OCI-LY3 (cell line): ENCODE data around the gene NDRG3.

ENCODE experiments used
- H2AFZ ChIP-seq: fragments of 200-600, 300-600 bp; shearing (Covaris generic); 2 replicates; pipeline ENCODE4 v1.6.0; 2014; ENCODE audit warnings: antibody characterized with exemption, low read depth, low read length
- H3K27ac ChIP-seq: fragments of 200-600, 300-600 bp; sonication (generic); 2 replicates; pipeline ENCODE4 v1.5.1; 2014; ENCODE audit warnings: mild to moderate bottlenecking, low read length, moderate library complexity, mixed read lengths
- H3K27me3 ChIP-seq: fragments of 200-600, 300-600 bp; sonication (generic); 2 replicates; pipeline ENCODE4 v1.6.1; 2014; ENCODE audit warnings: low read depth, low read length, mixed read lengths
- H3K36me3 ChIP-seq: fragments of 200-600, 300-600 bp; sonication (generic); replicated peaks from 2 replicates; pipeline ENCODE3; 2014; ENCODE audit warnings: low read depth, low read length, mixed read lengths
- H3K4me1 ChIP-seq: fragments of 300-600, 200-600 bp; sonication (generic); 2 replicates; pipeline ENCODE4 v1.6.1; 2014; ENCODE audit warnings: low read length, mixed read lengths
- H3K4me2 ChIP-seq: fragments of 200-600, 300-600 bp; sonication (generic); 2 replicates; pipeline ENCODE4 v1.6.1; 2014; ENCODE audit warnings: low read length, mixed read lengths
- H3K4me3 ChIP-seq: fragments of 300-600, 200-600 bp; sonication (generic); 2 replicates; pipeline ENCODE4 v1.5.1; 2014; ENCODE audit warnings: antibody characterized with exemption, mild to moderate bottlenecking, low read length, moderate library complexity
- H3K79me2 ChIP-seq: fragments of 300-600, 200-600 bp; shearing (Covaris generic); 2 replicates; pipeline ENCODE4 v1.6.1; 2014; ENCODE audit warnings: mild to moderate bottlenecking, low read length, mixed read lengths
- H3K9ac ChIP-seq: fragments of 300-600, 200-600 bp; shearing (Covaris generic); 2 replicates; pipeline ENCODE4 v1.6.0; 2014; ENCODE audit warnings: mild to moderate bottlenecking, low read length, moderate library complexity
- H3K9me3 ChIP-seq: fragments of 200-600, 300-600 bp; shearing (Covaris generic); 2 replicates; pipeline ENCODE4 v1.6.1; 2014; ENCODE audit warnings: low read length, mixed read lengths; ENCODE audit not compliant: insufficient read depth
- H4K20me1 ChIP-seq: fragments of 200-600, 300-600 bp; sonication (generic); 2 replicates; pipeline ENCODE4 v1.6.1; 2016; ENCODE audit warnings: low read length, mixed read lengths; ENCODE audit not compliant: insufficient read depth
- EZH2phosphoT487 ChIP-seq: fragments of 200-600 bp; shearing (Covaris generic); IDR thresholded peaks from 2 replicates; pipeline ENCODE4 v1.6.1; 2018; ENCODE audit warnings: antibody characterized with exemption, mixed run types, low read depth
- TF ChIP-seq, protein P1 (sequence below): fragments of 200-600, 300-600 bp; sonication (generic); IDR thresholded peaks from 2 replicates; pipeline ENCODE4 v1.5.1; 2014; ENCODE audit warnings: antibody characterized with exemption, low read length, low read depth

NDRG3 gene

DNA sequence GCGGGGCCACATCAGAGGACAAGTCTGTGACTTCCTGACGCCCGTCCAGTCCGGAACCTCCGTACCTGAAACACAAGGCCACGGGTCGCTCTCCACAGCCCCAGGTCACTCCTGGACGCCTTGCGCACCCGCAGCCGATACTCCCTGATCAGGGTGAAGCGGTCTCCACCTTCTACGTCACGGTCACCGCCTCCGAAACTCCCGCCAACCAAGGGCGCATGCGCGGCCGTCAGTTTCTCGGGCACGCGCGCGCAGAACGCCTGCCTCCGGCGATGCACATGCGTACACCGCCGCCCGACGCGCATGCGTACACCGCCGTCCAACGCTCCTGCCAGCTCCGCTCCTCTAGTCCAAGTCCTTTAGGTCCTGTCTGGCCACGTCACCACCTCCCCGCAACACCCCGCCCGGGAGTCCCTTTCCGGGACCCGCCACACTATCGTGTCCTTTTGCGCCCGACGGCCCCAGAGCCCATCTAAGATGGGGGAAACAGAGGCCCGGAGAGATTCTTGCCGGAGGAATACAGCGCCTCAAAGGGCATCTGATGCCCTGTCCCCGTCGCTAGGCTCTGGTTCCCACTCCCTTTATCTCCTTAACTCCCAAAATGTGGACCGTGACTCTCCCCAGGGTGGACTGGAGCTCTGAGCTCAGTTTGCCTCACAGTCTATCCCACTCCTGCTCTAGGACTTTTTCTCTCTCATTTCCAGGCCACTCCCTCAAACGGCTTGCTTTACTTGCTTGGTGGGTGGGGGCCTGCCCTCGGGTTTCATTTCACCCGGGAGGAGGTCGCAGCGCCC is 27.9 kb upstream of the NDRG3 start, which contains the start of gene DSN1:
Gene DSN1, minus strand, starts transcription at position 167 of the 794 bp plus-strand sequence. CDS start 2,305 bp downstream, outside the sequence.
- peak within 1 kb of the TSS; percentile 98 for H3K9ac ChIP-seq
- H3K4me1 ChIP-seq = peaks cover 22% of the 10 kb centered on the region
- peak within 1 kb of the TSS; percentile 82 for H2AFZ ChIP-seq
- H3K4me3 ChIP-seq = peak within 1 kb of the TSS; percentile 82
- no peaks in the 10 kb centered on the region for H4K20me1 ChIP-seq
- peaks cover 7% of the 10 kb centered on the region for H3K36me3 ChIP-seq
- H3K79me2 ChIP-seq = peaks cover 10% of the 10 kb centered on the region
- H3K27ac ChIP-seq = peak within 1 kb of the TSS; percentile 68
- no peaks in the 10 kb centered on the region for H3K27me3 ChIP-seq
- H3K4me2 ChIP-seq = peak within 1 kb of the TSS; percentile 86
- TF ChIP-seq, protein P1, sequence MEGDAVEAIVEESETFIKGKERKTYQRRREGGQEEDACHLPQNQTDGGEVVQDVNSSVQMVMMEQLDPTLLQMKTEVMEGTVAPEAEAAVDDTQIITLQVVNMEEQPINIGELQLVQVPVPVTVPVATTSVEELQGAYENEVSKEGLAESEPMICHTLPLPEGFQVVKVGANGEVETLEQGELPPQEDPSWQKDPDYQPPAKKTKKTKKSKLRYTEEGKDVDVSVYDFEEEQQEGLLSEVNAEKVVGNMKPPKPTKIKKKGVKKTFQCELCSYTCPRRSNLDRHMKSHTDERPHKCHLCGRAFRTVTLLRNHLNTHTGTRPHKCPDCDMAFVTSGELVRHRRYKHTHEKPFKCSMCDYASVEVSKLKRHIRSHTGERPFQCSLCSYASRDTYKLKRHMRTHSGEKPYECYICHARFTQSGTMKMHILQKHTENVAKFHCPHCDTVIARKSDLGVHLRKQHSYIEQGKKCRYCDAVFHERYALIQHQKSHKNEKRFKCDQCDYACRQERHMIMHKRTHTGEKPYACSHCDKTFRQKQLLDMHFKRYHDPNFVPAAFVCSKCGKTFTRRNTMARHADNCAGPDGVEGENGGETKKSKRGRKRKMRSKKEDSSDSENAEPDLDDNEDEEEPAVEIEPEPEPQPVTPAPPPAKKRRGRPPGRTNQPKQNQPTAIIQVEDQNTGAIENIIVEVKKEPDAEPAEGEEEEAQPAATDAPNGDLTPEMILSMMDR = no peak
- TF ChIP-seq EZH2phosphoT487 = no peak
- no peaks in the 10 kb centered on the region for H3K9me3 ChIP-seq

DNA sequence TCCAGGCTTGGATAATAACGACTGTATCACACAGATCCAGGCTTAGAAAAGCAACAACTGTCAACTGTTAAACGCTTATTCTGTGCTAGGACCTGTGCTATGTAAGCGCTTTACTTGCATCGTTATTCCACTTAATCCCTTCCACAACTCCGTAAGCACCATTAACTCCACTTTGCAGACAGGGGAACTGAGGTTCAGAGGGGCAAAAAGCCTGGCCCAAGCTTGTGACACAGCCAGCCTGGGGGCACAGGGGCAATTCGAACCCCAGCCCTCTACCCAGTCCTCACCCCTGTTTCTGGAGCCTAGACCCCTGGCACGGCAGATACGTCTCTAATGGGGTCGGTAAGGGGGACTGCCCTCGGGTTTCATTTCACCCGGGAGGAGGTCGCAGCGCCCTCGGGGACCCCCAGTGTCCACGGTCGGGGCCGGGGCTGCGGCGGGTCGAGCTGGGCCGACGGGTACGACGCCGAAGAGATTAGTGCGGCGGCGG is 27.3 kb upstream of the NDRG3 start:
- Histone ChIP-seq H3K4me2 (peak overlapping the region; percentile 82), H3K4me1 (peaks cover 22% of the 10 kb centered on the region), H4K20me1 (no peaks in the 10 kb centered on the region), H3K9ac (peak overlapping the region; percentile 98), H3K36me3 (peaks cover 7% of the 10 kb centered on the region), H3K79me2 (peaks cover 10% of the 10 kb centered on the region), H3K27ac (peak overlapping the region; percentile 29), H2AFZ (peak overlapping the region; percentile 47), H3K27me3 (no peaks in the 10 kb centered on the region), H3K4me3 (peak overlapping the region; percentile 82), H3K9me3 (no peaks in the 10 kb centered on the region)
- TF ChIP-seq, protein P1 = no peak
- TF ChIP-seq EZH2phosphoT487 = no peak

DNA sequence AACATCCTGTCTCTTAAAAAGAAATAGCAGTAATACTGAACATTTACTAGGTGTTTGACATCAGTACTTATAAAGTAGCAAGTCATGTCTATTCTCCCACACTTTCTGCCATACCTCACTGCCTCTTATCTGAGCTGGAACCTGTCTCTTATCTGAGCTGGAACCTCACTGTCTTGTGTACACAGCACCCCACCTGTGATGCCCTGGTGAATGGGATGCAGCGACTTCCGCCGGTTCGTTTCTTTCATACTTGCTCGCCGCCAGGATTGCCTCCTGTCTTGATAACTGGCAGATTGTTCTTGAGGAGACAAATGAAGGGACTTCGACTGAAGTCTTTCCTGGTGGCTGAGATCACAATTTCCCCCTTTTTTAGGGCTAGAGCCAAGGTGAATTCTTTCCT is 24.8 kb upstream of the NDRG3 start:
- H3K9ac ChIP-seq = no peak overlapping the region
- H3K27ac ChIP-seq = no peak overlapping the region
- no peaks in the 10 kb centered on the region for H4K20me1 ChIP-seq
- no peaks in the 10 kb centered on the region for H3K27me3 ChIP-seq
- TF ChIP-seq, protein P1 = no peak
- TF ChIP-seq EZH2phosphoT487 = no peak
- H3K4me2 ChIP-seq = no peak overlapping the region
- H3K4me3 ChIP-seq = no peak overlapping the region
- peaks cover 10% of the 10 kb centered on the region for H3K79me2 ChIP-seq
- no peaks in the 10 kb centered on the region for H3K9me3 ChIP-seq
- H2AFZ ChIP-seq = no peak overlapping the region
- peaks cover 7% of the 10 kb centered on the region for H3K36me3 ChIP-seq
- H3K4me1 ChIP-seq = peaks cover 22% of the 10 kb centered on the region

DNA sequence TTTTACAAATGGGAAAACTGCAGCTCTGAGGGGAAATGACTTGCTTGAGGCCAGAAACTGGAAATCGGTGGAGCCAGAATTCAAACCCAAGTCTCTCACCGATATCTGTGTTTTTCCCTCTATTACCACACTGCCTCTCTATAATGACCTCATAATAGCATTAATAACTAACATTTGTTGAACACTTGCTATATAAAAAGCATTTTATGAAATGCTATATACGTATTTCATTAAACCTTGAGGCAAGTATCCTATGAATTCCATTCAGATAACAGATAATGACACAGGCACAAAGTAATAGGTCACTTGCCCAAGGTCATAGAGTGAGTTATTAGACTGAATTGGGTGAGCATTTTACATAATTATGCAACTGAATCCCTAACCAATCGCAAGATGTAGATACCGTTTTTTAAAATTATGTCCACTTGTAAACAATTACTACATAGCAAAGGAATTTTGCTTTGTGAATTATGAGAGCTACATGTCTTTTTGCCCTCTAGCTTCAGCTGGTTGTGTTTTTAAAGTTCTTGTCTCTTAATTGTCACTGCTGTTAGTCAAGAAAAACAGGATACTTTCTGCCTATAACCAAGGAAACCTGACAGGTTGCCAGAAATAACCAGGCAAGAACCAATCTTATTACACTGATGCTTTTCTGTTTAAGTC is 23.0 kb upstream of the NDRG3 start:
- no peak overlapping the region for H3K27ac ChIP-seq
- no peak for TF ChIP-seq EZH2phosphoT487
- TF ChIP-seq, protein P1 = no peak
- no peak overlapping the region for H3K9ac ChIP-seq
- H2AFZ ChIP-seq = no peak overlapping the region
- H3K4me1 ChIP-seq = peaks cover 16% of the 10 kb centered on the region
- no peak overlapping the region for H3K4me2 ChIP-seq
- H3K4me3 ChIP-seq = no peak overlapping the region
- H3K79me2 ChIP-seq = peaks cover 10% of the 10 kb centered on the region
- H3K9me3 ChIP-seq = no peaks in the 10 kb centered on the region
- no peaks in the 10 kb centered on the region for H3K27me3 ChIP-seq
- H4K20me1 ChIP-seq = no peaks in the 10 kb centered on the region
- peaks cover 7% of the 10 kb centered on the region for H3K36me3 ChIP-seq
